Activated CD4-positive, alpha-beta memory T cell treated with anti-CD3 and anti-CD28 coated beads for 36 hours (primary cell): ENCODE data around the gene NAALADL2. TPM values are rescaled to one million over a fixed set of nuclear protein-coding genes. Genes with fewer than 3 reads are reported as not detected.
"Not testable (repeated sequence)": the region's sequence is repeated elsewhere in the genome, so short reads cannot be mapped to it uniquely, and the experiment has no call there.

Experiments
- CTCF ChIA-PET: fragments of 350-600 bp; sonication (Branson Sonifier 250); formaldehyde crosslinking; loops from one replicate; lab custom pipeline; 2021; ENCODE audit warnings: antibody characterized with exemption, inconsistent platforms; lab: Charles Lee
- POLR2A ChIA-PET: fragments of 350-600 bp; sonication (Branson Sonifier 250); formaldehyde crosslinking; loops from one replicate; lab custom pipeline; 2021; ENCODE audit warnings: antibody characterized with exemption; lab: Charles Lee
- DNase-seq: peaks from one replicate; pipeline ENCODE4 v3.0.0-alpha.2; 2020
- H3K27ac Mint-ChIP-seq: one replicate; pipeline ENCODE4 v1.8.0; 2021; ENCODE audit warnings: mixed read lengths
- H3K27me3 Mint-ChIP-seq: one replicate; pipeline ENCODE4 v1.8.0; 2021; ENCODE audit warnings: mixed read lengths
- H3K36me3 Mint-ChIP-seq: one replicate; pipeline ENCODE4 v1.8.0; 2021; ENCODE audit warnings: mixed read lengths
- H3K4me1 Mint-ChIP-seq: one replicate; pipeline ENCODE4 v1.8.0; 2021; ENCODE audit warnings: low read depth, mixed read lengths
- H3K4me3 Mint-ChIP-seq: one replicate; pipeline ENCODE4 v1.8.0; 2021; ENCODE audit warnings: mild to moderate bottlenecking, mixed read lengths
- H3K9me3 Mint-ChIP-seq: one replicate; pipeline ENCODE4 v1.8.0; 2021; ENCODE audit warnings: mixed read lengths
- intact Hi-C: fragments of 100-400 bp; cut with micrococcal nuclease; formaldehyde crosslinking; loops from one replicate; pipeline ENCODE4 v1.15.1; 2023
- total RNA-seq, 2 experiments: library from RNA; stranded (reverse); gene quantifications; one replicate each; pipeline ENCODE4 v1.2.3, GENCODE V29; 2021

The NAALADL2 gene
- total RNA-seq, 2 experiments from 2014 or later: not detected

DNA sequence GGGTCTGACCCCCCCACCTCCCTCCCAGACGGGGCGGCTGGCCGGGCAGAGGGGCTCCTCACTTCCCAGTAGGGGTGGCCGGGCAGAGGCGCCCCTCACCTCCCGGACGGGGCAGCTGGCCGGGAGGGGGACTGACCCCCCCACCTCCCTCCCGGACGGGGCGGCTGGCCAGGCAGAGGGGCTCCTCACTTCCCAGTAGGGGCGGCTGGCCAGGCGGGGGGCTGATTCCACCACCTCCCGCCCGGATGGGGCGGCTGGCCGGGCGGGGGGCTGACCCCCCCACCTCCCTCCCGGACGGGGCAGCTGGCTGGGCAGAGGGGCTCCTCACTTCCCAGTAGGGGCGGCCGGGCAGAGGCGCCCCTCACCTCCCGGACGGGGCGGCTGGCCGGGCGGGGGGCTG, 272.7 kb downstream of the NAALADL2 start:
- H3K36me3 Mint-ChIP-seq, H3K4me1 Mint-ChIP-seq, H3K27me3 Mint-ChIP-seq, DNase-seq, H3K9me3 Mint-ChIP-seq, intact Hi-C loops, CTCF ChIA-PET, H3K27ac Mint-ChIP-seq, POLR2A ChIA-PET, H3K4me3 Mint-ChIP-seq: not testable (repeated sequence)

DNA sequence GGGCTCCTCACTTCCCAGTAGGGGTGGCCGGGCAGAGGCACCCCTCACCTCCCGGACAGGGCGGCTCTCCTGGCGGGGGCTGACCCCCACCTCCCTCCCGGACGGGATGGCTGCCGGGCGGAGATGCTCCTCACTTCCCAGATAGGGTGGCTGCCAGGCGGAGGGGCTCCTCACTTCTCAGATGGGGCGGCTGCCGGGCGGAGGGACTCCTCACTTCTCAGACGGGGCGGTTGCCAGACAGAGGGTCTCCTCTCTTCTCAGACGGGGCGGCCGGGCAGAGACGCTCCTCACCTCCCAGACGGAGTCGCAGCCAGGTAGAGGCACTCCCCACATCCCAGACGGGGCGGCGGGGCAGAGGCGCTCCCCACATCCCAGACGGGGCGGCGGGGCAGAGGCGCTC, 273.6 kb downstream of the NAALADL2 start:
- POLR2A ChIA-PET, H3K4me3 Mint-ChIP-seq, H3K4me1 Mint-ChIP-seq, H3K36me3 Mint-ChIP-seq, H3K27me3 Mint-ChIP-seq, H3K9me3 Mint-ChIP-seq, CTCF ChIA-PET, H3K27ac Mint-ChIP-seq, intact Hi-C loops, DNase-seq: not testable (repeated sequence)

DNA sequence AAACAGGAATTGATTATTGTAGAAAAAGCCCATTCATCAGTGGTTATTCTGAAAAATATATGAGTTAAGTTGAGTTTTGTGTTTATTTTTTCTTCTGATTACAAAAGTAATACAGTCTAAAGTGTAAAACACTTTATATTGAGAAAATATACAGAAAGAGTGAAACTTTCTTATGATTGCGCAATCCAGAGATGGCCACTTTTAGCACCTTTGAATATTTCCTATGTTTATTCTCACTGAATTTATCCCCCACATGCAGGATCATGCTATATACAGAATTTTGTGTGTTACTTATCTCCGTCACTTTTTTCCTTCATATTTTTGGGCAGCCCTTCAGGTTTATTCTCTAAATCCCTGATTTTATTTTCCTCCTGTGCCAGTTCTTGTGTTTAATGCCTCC, 285.2 kb downstream of the NAALADL2 start:
- Mint-ChIP-seq H3K36me3 (no peaks in the 10 kb centered on the region), H3K27me3 (no peaks in the 10 kb centered on the region), H3K9me3 (peaks cover 7% of the 10 kb centered on the region), H3K27ac (no peak overlapping the region), H3K4me1 (no peaks in the 10 kb centered on the region), H3K4me3 (no peak overlapping the region)
- no peak for DNase-seq
- POLR2A ChIA-PET: no interaction called here
- intact Hi-C loops: no loop called here
- CTCF ChIA-PET: no interaction called here

DNA sequence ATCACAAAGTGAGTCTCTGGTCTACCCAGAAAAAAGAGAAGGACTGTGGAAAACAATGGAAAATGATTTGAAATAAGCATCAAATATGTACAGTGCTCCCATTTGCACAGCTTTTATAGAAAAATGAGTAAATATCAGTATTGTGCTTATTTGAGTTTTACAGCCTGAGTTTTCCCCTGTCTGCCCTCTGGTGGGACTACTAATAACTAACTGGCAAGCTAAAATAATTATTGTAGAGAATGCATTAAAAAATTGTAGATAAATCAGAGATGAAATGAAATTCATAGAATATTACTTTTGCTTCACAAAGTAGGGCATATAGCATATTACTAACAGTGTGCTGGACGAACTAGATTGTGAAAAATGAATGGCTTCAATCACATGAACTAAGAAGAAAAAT, 287.1 kb downstream of the NAALADL2 start:
- H3K4me1 Mint-ChIP-seq: no peaks in the 10 kb centered on the region
- intact Hi-C loops: no loop called here
- POLR2A ChIA-PET: no interaction called here
- H3K4me3 Mint-ChIP-seq: no peak overlapping the region
- peaks cover 7% of the 10 kb centered on the region for H3K9me3 Mint-ChIP-seq
- DNase-seq: no peak
- no peaks in the 10 kb centered on the region for H3K27me3 Mint-ChIP-seq
- CTCF ChIA-PET: interaction anchor here (0.6 kb wide), 1 partner anchor 690 kb away, joined by 3 read pairs; no protein-coding TSS in a partner anchor
- H3K27ac Mint-ChIP-seq: no peak overlapping the region
- no peaks in the 10 kb centered on the region for H3K36me3 Mint-ChIP-seq

DNA sequence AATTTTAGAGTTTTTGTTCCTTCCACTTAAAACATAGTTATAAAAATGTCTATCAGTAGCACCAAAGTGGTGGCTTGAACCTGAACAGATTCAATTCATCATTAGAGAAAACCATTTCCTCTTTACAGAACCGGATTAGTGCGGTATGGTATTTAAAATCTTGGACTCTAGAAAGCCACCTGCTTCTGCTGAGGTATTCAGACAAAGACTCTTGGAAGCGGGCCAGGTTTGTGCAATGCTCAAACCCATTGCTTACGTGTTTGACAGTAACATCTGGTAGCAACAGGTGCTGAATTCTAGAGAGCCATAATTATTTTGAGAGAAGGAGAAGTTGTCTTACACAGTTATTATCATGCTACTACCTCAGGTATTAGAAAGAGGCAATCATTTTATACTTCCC, 290.5 kb downstream of the NAALADL2 start:
- POLR2A ChIA-PET: no interaction called here
- intact Hi-C loops: no loop called here
- Mint-ChIP-seq H3K36me3 (no peaks in the 10 kb centered on the region), H3K4me3 (no peak overlapping the region), H3K27ac (no peak overlapping the region), H3K4me1 (no peaks in the 10 kb centered on the region), H3K27me3 (no peaks in the 10 kb centered on the region), H3K9me3 (peaks cover 7% of the 10 kb centered on the region)
- DNase-seq: no peak
- CTCF ChIA-PET: no interaction called here

DNA sequence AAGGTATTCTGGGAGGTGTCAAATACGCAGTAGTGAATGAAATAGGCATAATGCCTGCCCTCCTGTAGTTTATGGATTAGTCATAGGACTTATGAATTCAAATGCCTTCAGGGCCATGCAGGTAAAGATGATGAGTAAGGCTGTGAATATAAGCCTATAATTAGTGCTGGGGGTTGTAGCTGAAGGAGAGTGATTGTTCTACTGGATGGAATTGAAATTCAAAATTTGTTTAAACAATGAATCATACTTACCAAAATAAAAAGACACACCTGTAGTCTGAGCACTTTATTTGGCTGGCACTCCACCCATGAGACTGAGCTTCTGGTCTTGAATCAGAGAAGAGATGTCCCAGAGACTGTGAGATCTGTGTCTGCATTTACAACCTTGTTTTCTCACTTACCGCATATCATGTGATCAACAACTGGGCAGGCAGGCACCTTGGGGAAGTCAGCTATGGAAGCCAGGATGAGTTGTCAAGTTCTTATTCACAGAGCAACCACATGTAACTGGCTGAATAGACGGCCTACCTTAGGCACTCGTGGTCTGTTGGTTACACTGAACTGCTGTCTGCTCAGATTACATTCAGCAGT, 291.8 kb downstream of the NAALADL2 start:
- Mint-ChIP-seq H3K9me3 (peaks cover 5% of the 10 kb centered on the region), H3K27me3 (no peaks in the 10 kb centered on the region), H3K27ac (no peak overlapping the region), H3K4me1 (no peaks in the 10 kb centered on the region), H3K4me3 (no peak overlapping the region), H3K36me3 (no peaks in the 10 kb centered on the region)
- no peak for DNase-seq
- ChIA-PET CTCF (no interaction called here), POLR2A (no interaction called here)
- intact Hi-C loops: no loop called here

DNA sequence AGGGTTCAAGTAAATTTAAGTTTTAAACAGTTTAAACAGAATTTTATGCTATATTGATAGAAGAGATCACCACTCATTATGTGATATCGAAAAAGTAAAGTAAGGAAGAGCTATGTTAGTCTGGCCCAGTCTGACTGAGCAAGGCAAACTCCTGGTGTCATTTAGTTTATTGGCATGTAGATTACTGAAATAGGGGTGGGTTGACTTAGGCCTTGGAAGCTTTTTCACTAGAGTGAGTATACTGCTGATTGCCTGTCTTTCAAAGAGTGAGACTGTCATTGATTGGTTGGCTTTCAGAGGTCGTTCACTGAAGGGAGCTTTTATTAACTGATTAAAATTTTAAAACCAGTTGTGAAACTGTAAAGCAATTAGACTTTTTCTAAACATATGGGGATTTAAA, 294.5 kb downstream of the NAALADL2 start:
- H3K27ac Mint-ChIP-seq: no peak overlapping the region
- CTCF ChIA-PET: no interaction called here
- POLR2A ChIA-PET: no interaction called here
- no peaks in the 10 kb centered on the region for H3K9me3 Mint-ChIP-seq
- no peak for DNase-seq
- H3K27me3 Mint-ChIP-seq: no peaks in the 10 kb centered on the region
- no peak overlapping the region for H3K4me3 Mint-ChIP-seq
- no peaks in the 10 kb centered on the region for H3K4me1 Mint-ChIP-seq
- no peaks in the 10 kb centered on the region for H3K36me3 Mint-ChIP-seq
- intact Hi-C loops: no loop called here

DNA sequence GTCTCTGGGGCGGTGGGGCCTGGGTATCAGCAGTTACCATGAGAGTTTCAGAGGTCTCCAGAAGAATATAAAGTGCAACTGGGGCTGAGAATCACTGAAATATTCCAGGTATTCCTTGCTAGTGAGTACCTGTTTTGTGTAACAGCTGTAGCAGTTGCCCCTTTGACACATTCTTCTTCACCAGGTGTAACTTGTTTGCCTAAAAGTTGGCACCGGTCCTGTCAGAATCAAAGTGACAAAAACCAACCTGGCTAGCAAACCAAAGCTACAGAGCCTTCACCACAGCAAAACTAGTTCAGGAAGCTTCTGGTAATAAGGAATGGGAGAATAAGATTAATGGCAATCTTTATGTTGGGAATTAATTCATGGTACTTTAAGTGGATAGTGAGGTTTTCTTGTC, 296.0 kb downstream of the NAALADL2 start:
- no peaks in the 10 kb centered on the region for H3K4me1 Mint-ChIP-seq
- H3K27me3 Mint-ChIP-seq: no peaks in the 10 kb centered on the region
- no peak overlapping the region for H3K27ac Mint-ChIP-seq
- ChIA-PET CTCF (no interaction called here), POLR2A (no interaction called here)
- no peak overlapping the region for H3K4me3 Mint-ChIP-seq
- H3K36me3 Mint-ChIP-seq: no peaks in the 10 kb centered on the region
- intact Hi-C loops: no loop called here
- no peak for DNase-seq
- no peaks in the 10 kb centered on the region for H3K9me3 Mint-ChIP-seq

DNA sequence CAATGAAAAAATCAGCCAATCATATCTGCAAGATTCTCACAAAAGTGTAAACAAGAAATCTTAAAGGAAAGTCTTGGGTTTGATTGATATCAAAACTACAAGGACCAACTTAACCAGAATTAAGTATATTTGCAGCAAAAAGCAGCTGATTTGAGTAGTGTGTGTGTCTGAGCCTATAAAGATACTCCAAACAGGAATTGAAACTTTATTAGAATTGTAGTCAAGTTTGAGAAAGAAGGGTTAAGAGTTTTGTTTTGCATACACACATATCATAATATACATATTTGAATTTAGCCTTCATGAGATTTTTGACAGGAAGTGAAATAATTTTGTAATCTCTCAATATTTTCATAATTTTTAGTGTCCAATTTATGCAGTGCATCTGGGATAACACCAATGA, 300.1 kb downstream of the NAALADL2 start:
- no peaks in the 10 kb centered on the region for H3K36me3 Mint-ChIP-seq
- H3K27me3 Mint-ChIP-seq: no peaks in the 10 kb centered on the region
- intact Hi-C loops: no loop called here
- H3K4me3 Mint-ChIP-seq: no peak overlapping the region
- no peak for DNase-seq
- no peaks in the 10 kb centered on the region for H3K4me1 Mint-ChIP-seq
- CTCF ChIA-PET: no interaction called here
- POLR2A ChIA-PET: no interaction called here
- H3K27ac Mint-ChIP-seq: no peak overlapping the region
- H3K9me3 Mint-ChIP-seq: no peaks in the 10 kb centered on the region

DNA sequence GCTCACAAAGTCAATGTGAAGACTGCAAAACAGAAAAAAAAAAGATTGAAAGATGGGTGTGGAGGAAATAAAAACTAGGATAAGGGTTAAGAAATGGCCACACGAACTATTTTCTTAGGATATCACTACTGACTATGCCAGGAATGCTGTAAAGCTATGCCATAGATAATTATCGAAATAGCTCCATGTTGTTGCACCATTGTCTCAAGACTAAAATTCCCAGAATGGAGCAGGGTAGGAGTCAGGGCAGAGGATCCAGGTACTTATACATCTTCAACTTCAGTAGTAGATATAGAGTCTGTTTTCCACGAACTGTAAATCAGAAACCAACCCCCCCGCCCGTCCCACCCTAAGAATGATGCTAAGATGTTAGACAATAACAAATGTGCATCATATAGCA, 302.2 kb downstream of the NAALADL2 start:
- Mint-ChIP-seq H3K9me3 (no peaks in the 10 kb centered on the region), H3K4me3 (no peak overlapping the region), H3K36me3 (no peaks in the 10 kb centered on the region), H3K4me1 (no peaks in the 10 kb centered on the region), H3K27ac (no peak overlapping the region), H3K27me3 (no peaks in the 10 kb centered on the region)
- no peak for DNase-seq
- ChIA-PET POLR2A (interaction anchor here (0.6 kb wide), 1 partner anchor 84 kb away, joined by 4 read pairs; no protein-coding TSS in a partner anchor), CTCF (no interaction called here)
- intact Hi-C loops: no loop called here

DNA sequence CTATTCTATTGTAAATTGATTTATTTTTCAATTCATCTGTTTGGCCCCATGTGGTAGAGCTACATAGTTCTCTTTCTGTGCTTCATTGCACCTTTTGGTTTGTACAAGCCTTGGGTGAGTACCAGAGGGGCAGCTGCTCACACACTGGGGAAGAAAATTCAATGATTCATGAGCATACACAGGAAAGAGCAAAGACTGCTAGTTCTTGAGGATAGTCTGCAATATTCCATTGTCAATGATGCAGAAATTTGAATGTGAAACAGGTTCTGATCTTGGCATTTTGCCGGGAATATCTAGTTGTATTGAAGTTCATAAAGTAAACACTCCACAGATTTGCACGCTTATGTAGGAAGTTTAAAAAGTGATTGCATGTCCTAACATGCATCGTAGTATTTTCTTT, 304.6 kb downstream of the NAALADL2 start:
- no peaks in the 10 kb centered on the region for H3K9me3 Mint-ChIP-seq
- H3K4me1 Mint-ChIP-seq: no peaks in the 10 kb centered on the region
- H3K36me3 Mint-ChIP-seq: no peaks in the 10 kb centered on the region
- no peaks in the 10 kb centered on the region for H3K27me3 Mint-ChIP-seq
- H3K4me3 Mint-ChIP-seq: no peak overlapping the region
- ChIA-PET CTCF (no interaction called here), POLR2A (no interaction called here)
- DNase-seq: no peak
- intact Hi-C loops: no loop called here
- no peak overlapping the region for H3K27ac Mint-ChIP-seq

DNA sequence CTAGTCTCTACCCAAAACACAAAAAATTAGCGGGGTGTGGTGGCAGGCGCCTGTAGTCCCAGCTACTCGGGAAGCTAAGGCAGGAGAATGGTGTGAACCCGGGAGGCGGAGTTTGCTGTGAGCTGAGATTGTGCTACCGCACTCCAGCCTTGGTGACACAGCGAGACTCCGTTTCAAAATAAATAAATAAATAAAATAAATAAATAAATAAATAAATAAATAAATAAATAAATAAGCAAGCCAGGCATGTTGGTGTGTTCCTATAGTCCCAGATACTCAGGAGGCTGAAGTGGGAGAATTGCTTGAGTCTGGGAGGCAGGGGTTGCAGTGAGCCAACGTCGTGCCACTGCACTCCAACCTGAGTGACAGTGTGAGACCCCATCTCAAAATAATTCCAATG, 314.0 kb downstream of the NAALADL2 start:
- intact Hi-C loops, H3K36me3 Mint-ChIP-seq, H3K27ac Mint-ChIP-seq, CTCF ChIA-PET, H3K27me3 Mint-ChIP-seq, POLR2A ChIA-PET, H3K9me3 Mint-ChIP-seq, H3K4me3 Mint-ChIP-seq, H3K4me1 Mint-ChIP-seq, DNase-seq: not testable (repeated sequence)

DNA sequence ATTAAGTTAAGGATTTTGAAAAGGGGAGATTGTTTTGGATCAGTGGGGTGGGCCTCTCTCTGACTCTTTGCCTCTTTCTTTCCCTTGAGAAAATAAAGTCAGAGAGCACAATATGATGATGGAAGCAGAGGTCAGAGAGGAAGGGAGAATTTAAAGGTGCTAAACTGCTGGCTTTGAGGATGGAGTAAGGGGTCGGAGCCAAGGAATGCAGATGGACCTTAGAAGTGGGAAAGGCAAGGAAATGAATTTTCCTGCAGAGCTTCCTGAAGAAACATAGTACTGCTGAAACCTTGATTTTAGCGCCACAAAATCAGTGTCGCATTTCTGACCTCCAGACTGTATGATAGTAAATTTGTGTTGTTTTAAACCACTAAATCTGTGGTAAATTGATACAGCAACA, 317.4 kb downstream of the NAALADL2 start:
- intact Hi-C loops: no loop called here
- peaks cover 3% of the 10 kb centered on the region for H3K9me3 Mint-ChIP-seq
- H3K27ac Mint-ChIP-seq: no peak overlapping the region
- H3K27me3 Mint-ChIP-seq: no peaks in the 10 kb centered on the region
- DNase-seq: no peak
- ChIA-PET CTCF (no interaction called here), POLR2A (no interaction called here)
- no peaks in the 10 kb centered on the region for H3K36me3 Mint-ChIP-seq
- H3K4me3 Mint-ChIP-seq: no peak overlapping the region
- no peaks in the 10 kb centered on the region for H3K4me1 Mint-ChIP-seq
